Measurements from ENCODE around the gene GSDMA.

- TF ChIP-seq CTCF (IDR thresholded peaks at IDR 0.05) (no peak), EP300 (IDR thresholded peaks at IDR 0.05) (no peak)
Observed at GRCh38 chr17:39963829-39964228, 1.0 kb downstream of the GSDMA start.
